HG03520 (cell line): Measurements from ENCODE around the gene GRIP1.
A peak's percentile ranks its signal among the peaks of the same experiment; 100 is the strongest.

ENCODE experiments used
- ATAC-seq: cut with Tn5 transposase; IDR thresholded peaks from one replicate; pipeline ENCODE4 v1.9.1; 2021; ENCODE audit warnings: mild to moderate bottlenecking, moderate library complexity; ENCODE audit not compliant: unreplicated experiment

GRIP1 gene

DNA sequence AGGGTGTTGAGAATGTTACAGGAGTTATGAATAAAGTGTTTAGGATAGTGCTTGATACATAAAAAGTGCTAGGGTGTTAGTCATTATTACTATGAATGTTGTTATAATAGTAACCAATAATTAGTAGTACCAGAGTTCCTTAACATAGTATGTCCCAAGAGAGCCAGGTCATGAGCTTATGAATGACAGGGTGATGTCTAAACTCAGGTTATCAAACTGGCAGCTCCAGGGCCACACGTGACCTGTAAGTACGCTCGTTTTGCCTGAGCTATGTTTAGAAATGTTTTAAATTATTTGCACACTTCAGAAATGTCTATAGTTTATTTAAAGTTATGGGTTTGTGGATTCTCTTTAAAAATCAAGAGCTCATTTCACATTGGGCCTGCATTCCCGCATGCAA lies 14.1 kb upstream of the GRIP1 start:
- no peak for ATAC-seq

DNA sequence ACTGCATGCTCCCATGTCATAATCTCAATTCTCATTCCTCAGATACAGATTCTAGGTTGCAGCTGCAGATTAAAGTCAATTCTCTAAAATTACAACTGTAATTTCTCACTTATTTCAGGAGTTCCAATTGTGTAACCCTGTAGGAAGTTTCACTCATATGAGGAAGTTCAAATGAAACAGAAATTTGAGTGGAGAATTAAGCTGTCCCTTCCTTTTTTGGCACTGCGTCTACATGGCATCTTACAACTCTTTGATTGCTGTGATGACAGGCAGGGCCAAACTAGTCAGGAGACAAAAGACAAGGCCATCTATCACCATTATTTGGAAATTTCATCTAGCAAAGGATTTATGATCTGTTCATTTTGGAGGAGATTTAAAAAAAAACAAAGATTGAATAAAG lies 13.3 kb upstream of the GRIP1 start:
- no peak for ATAC-seq

DNA sequence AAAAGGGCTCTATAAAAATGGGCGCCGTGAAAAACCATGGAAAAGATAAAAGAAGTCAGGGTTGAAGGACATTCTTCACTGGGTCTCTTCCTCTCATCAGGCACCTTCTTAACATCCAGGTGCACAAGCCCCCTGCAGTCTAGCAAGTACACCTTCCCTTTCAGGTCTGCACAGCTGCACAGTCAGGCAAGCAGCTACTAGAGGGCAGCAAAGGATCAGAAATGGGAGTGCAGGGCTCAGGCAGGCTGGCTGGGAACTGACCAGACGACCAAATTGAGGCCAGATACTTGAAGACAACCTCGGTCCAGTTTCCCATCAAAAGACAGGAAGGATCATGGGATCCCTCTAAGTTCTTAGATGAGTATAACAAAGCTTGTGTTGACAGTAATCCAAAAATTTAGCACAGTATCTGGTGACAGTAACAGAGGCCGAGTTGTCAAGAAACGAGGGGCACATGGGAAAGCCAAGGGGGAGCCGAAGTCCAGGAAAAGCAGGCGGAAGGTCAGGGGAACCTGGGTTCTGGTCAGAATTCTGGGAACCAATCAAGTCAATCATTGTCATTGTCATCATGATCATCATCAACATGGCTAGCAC lies 10.1 kb upstream of the GRIP1 start:
- ATAC-seq = peak; percentile 69

DNA sequence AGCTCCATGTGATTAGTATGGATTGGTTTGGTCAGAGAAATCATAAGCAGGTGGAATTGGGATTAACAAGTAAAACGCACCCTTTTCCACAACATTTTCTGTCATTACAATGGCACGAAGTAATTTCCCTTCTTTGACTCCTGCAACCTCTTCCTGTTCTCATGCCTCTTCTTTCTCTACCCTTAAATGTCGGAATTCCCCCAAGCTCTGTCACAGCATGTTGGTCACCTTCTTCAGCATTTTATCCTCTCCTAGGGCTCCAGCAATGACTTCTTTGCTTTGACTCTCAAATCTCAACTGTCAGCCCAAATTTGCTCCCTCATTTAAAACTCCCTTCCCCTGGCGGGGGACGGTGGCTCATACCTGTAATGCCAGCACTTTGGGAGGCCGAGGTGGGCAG lies 5.3 kb upstream of the GRIP1 start:
- ATAC-seq = no peak

DNA sequence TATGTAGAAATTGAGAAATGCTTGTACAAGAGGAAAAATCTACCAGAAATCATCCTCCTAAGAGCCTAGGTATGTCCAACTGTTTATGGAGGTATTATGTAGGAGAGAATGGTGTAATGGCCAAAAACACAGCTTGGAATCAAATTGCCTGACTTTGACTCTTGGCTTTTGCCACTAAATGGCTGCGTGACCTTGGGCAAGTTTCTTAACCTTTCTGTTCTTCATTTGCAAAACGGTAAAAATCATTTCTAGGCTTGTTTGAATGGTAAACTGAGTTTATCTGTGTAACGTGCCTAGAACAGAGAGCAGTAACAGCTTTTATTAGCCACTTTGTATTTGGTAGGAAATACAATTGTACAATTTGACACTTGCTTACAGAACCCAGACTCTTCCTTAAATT lies 4.9 kb upstream of the GRIP1 start:
- ATAC-seq = no peak

DNA sequence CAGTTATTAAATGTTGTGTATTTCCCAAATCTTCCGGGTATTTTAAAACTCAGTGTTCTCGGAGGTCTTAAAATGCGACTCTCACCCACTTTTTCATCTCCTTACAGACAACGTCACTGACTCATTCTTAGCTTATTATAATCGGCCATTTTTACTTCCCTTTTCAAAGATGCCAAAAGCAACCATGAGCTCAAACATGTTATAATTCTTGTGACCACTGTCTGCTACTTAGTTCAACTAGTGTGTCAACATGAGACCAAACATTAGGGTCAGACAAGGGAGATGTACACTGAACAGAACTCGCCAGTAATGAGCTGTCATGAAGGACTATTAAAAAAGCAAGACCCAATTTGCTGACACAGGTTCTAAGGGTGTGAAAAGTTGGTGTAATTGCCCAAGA lies 4.2 kb upstream of the GRIP1 start:
- no peak for ATAC-seq

DNA sequence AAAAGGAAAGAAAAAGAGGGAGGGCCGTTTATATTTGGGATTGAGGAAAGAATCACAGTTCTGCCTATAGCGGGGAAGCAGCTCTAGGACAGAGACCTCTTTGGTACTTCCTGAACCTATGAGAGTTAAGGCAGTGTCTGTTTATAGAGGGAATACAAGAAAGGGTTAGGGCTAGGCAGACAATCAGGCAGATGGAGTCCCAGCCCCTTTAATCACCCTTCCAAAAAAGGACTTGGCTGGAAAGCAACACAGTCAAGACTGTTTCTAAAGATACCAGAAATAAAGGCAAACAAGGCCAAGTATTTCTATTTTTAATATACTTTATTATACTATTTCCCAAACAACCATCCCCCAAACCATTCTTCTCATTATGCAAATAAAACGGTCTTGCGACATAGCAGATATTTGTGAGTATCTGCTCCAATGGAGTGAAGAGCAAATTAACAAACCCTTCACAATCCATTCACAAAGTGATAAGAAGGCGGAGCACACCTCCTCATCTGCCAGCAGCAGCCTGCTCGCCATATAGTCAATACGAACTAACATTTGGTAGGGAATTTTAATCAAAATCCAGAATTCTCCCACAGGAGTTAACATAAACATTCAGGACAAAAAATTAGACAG lies 697 bp upstream of the GRIP1 start:
- no peak for ATAC-seq

DNA sequence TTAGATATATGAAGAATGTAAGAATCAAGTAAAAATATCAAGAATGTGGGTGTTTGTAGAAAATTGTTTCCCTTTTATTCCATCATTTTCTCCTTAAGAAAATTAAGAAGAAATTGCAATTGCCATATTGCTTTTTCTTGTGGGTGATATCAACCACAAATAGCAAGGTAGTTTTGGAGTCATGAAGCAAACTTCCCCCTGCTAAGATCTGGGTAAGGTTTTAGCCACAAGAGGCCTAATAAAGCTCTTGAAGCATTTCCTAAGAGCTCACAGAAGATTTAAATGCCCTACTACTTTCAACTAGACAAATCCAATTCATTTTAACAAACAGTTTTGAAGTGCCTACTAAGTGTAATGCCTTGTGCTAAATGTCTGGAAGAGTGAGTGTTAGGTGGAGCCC lies 2.6 kb downstream of the GRIP1 start:
- no peak for ATAC-seq

DNA sequence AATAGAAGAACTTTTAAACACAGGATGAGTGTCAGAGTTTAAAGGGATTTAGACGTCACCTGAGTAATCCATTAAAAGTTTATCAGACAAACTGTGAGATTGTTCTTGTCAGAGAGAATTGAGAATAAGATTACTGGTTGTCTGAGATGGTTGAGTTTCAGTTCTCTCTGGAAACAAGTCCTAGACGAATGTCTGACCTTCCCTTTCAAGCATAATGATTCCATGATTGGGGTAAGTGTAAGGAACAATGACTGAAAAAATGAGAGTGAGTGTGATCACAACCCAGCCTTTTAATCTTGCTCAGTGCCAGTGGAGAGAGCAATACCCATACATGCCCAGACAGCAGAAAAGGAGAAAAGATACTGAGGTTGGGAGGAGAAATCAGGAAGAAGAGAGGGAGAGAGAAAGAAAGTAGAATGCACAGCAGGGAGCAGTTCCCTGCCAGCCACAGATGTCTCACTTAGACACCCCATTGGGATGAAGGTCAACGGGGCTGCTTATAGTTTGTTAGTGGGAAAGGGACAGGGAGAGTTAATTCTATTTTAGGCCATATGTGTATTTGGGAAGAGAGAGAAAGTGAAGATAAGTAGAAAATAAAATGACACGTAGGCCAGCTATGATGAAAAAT lies 4.3 kb downstream of the GRIP1 start:
- ATAC-seq = no peak

DNA sequence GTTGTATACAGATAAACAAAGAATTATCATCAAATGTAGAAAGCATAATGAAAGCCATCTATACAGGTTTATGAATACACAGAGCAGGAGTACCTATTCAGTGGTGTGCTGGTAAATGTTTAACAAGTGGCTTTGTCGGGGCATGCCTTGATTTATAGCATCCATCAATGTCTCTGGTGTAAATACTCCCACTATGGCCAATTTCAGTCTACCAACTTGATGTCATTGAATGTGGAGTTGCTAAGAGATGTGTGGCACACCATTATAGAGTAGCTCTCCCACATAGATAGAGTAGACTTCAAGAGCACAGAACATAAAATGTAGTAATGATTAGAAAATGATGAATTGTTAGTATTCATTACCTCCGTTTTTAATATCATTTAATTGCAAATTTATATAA lies 9.3 kb downstream of the GRIP1 start:
- no peak for ATAC-seq

DNA sequence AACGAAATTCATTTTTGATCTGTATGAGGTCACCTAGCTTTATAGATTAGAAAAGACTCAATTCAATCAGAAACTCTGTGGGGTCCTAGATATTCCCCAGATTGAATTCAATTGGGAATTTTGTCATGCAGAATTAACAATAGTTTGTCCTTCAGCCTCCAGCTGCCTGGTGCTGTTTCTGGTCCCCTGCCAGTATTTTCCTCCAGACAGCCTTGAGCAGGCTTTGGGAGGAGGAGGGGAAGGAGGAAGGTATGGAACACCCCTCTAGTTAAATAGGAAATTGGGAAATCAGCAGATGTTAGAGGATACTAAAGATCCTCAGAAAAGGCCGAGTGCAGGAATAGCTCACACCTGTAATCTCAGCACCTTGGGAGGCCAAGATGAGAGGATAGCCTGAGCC lies 10.6 kb downstream of the GRIP1 start:
- ATAC-seq = no peak

DNA sequence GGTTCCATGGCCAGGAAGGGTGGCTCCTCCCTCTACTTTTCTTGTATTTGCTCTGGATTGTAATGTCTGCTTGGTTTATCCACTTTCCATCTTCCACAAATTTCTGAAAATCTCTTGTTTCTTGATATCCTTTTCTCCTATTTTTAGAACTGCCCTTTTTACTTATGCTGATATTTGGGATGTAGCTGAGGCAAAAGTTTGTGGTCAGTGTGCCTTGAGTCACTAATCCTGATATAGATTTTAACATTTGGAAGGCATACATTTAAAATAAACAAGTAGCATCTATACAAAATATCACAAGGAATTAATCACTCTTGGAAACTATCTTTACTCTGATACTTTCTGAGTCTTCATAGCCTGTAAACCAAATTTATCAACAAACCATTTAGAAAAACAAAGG lies 11.0 kb downstream of the GRIP1 start:
- ATAC-seq = no peak

DNA sequence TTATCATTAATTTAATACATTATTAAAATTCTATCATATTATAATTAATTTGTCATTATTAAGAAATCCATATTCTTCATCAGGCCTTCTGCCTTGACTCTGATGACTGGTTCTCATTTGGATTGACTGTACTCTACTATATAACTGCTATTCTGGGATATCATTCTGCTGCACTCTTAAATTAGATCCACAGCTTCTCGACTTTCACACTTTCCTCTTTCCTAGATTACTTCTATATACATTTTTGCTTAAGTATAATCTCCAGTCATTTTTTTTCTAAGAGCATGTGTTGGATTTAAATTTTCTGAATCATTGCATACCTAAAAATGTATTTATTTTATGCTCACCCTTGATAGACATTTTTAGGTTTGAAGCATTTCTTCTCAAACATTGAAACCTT lies 12.4 kb downstream of the GRIP1 start:
- ATAC-seq = no peak

DNA sequence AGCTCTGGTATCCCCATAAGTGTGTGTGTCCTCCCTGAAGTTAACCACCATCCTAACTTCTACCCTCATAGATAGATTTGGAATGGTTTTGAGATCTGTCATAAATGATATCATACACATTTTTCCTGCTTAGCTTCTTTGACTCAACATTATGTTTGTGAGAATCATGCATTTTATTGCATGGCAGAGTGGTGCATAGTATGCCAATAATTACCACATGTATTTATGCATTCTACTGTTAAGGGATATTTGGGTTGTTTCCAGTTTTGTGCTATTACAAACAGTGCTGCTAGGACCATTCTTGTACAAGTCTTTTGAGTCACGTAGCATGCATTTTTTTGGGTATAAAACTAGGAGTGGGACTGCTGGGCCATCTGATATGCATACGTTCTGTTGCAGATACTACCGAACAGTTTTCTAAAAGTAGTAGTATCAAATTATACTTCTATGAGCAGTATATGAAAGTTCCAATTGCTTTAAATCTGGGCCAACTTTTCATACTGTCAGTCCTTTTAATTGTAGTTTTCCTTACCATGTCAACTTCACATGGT lies 13.4 kb downstream of the GRIP1 start:
- ATAC-seq = no peak

DNA sequence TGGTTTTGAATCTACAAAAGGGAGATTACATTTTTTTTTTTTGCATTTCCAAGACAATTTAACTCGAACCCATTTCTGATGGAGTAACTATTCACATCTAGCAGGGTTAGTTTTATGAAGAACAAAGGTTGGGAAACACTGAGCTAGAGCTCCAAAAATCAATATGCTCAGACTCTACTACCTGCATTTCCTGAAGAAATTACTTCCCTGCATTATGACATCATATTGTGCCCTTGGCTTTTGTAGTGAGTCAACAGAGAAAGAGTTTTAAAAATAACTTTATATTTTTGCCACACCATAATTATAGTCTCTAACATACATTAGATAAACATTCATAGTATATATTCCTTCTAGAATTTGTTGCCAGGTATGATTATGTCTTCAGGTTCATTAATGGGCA lies 14.8 kb downstream of the GRIP1 start:
- ATAC-seq = no peak

DNA sequence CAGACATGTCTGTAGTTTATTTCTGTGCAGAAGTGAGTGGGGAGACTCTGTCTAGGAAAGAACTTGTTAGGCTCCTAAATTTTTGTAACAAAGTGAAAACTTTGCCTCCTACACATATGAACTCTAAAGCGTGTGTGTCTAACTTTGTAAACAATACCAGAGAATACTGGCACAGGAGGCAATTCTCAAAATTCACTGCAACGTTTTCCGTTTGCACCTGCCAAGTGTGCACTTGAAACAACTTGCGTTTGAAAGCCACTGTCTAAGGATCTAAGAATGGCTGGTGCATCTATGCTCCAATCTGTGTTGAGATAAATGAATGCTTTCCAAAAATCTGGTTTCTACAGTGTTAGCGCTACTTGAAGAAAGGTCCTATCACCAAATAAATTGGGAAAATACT lies 15.3 kb downstream of the GRIP1 start:
- ATAC-seq = no peak

DNA sequence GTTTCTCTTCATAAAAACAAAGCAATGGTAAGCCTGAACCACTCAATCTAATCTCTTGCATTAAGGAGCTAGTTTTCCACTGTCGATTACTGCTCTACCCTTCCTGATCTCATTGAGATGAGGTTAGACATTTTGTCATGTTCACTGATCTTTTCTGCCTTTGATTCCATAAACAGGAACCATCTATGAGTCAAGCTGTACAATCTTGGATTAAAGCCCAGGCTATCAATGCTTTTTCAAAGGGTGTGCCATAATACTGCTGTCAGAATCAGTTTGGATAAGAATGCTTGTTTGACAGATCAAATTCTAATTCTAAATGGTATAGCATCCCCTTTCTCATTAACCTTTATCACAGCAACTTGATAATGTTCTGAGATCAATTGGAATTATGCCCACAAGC lies 16.1 kb downstream of the GRIP1 start:
- ATAC-seq = no peak

DNA sequence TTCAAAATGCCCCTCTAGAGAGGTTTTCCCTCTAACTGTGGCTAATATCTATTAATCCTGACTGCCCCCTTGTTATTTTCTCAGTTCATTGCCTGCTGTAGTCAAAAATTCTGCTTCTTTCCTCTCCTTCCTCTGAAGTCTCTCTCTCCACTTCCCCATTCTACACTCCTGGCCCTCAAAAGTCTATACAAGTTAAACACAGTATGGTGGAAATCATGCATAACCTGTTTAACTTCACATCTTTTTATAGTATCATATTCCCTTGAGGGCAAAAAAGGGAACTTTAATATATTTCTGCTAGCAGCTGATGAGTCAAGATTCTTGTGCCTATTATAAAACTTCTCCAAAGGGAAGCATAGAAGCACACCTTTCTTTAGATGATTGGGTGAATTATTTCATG lies 16.7 kb downstream of the GRIP1 start:
- no peak for ATAC-seq

DNA sequence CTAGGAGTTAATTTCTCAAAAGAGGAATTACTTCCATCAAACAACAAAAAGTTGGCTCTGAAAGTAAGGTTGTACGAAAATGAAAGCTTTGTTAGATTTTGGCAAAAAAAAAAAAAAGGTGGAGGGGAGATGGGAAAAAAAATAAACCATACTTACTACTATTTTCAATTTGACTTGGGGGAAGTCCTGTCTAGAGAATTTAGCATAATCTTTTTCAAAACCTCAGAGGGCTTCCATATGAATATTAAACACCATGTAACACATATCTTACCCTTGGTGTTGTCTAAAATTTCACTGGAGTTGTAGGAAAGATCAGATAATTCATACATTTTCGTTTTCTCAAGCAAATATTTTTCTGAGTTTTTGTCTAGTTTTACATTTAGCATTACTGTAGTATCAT lies 17.5 kb downstream of the GRIP1 start:
- ATAC-seq = no peak

DNA sequence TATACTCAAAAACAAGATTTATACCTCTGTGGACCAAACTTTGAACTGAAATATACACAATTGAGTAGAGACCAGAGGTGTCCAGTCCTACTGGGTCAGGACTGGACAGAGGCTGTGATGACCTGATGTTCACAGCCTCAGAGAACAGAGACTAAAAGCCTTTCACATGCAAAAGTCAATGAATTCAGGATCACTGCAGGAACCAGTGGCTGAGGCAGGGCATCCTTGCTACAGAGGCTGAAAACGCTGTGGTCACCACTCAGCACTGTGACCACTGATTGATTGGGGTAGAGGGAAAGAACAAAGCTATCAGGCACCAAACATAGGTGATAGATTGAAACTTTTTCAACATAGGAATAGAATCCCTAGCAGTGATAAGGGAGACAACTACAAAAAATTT lies 25.1 kb downstream of the GRIP1 start:
- ATAC-seq = no peak

DNA sequence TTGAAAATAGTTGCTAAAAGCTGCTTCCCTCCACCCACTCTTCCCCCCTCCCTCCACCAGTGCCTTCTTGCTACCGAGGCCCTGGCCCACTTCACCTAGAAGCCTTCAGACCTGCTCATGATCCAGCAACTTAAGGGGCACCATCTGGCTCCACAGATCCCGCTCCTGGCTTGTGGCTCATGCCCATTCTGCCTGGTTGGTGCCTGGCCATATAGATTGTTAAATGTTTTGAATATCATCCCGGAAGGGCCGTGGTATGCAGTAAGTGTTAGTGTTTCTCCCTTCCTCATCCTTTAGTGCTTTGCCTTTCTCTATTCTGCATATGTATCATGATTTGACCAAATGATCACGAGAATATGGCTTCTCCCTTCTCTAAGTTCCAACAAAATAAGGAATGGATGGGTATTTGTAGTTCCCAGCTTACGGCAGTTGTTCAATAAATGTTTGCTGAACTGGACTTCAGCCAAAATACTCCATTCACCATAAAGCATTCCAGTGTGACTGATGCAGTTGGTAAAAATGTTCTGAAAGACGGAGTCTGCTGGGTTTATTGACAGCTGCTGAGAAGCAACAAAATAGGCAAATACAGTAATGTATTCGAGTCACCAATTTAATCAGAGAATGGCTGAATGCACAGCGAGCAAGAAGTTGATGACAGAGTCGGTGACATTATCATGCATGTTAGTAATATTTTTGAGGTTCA lies 30.7 kb downstream of the GRIP1 start:
- no peak for ATAC-seq
